ENCODE measurements around the gene RAD51B. TPM values are rescaled to one million over a fixed set of nuclear protein-coding genes. Genes with fewer than 3 reads are reported as not detected.

Gene RAD51B
- total RNA-seq, 1 donor from 2014 or later: 3.8 TPM

DNA sequence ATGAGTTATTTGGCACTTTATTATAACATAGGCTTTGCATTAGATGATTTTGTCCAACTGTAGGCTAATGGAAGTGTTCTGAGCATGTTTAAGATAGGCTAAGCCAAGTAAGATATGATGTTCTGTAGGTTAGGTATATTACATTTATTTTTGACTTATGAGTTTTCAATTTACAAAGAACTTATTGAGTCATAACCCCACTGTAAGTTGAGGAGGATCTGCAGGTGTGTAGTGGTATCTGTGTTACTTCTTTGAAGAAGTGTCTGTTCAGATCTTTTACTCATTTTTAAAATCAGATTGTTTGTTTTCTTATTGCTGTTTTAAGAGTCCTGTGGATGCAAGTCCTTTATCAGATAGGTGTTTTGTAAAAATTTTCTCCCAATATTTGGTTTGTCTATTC lies 329.2 kb downstream of the RAD51B start:
- intact Hi-C loops (cut with DNase I): loop anchor here (5.0 to 10.0 kb wide), 2 partner anchors 49 to 666 kb away; no protein-coding TSS in a partner anchor
- DNase-seq (ENCODE audit: low spot score): no peak

GRCh38 chr14:68153275-68153674 lies 333.7 kb downstream of the RAD51B start:
- intact Hi-C loops (cut with DNase I): no loop called here
- DNase-seq (ENCODE audit: low spot score): no peak

GRCh38 chr14:68154275-68154674 lies 334.7 kb downstream of the RAD51B start:
- intact Hi-C loops (cut with DNase I): no loop called here
- no peak for DNase-seq (ENCODE audit: low spot score)

DNA sequence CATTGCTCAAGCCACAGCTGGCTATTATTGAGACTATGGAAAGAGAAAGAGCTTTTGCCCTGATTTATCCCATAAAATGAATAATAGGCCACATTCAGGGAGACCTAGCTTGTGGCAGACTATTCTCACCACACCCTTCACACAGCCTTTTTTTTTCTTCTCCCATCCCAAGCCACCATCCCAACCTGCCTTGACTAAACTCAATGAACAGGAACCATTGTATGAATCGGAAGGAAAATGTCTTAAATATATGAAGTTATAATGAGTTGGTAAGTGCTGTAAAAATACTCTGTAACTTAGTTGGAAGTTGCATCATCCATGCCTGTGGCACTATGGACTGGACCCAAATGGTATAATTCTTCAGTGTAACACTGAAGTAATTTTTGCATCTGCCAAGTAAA lies 338.4 kb downstream of the RAD51B start:
- intact Hi-C loops (cut with DNase I): no loop called here
- DNase-seq (ENCODE audit: low spot score): no peak

DNA sequence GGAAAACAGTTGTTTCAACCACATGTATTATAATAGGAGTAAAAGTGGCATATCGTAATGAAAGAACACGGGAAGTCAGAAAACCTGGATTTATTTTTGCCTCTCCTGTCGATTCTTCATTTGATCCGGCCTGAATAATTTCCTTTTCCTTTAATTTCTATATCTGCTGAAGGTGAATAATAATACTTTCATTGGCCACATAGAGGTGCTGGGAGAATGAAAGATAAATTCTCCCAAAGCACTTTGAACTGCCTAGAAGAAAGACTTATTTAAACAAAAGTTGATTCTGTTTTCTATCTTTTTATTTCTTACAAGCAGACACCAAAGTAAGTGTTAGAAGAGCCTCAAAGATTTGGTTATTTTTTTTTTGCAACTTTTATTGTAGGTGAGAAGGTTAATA lies 339.1 kb downstream of the RAD51B start:
- intact Hi-C loops (cut with DNase I): no loop called here
- no peak for DNase-seq (ENCODE audit: low spot score)

DNA sequence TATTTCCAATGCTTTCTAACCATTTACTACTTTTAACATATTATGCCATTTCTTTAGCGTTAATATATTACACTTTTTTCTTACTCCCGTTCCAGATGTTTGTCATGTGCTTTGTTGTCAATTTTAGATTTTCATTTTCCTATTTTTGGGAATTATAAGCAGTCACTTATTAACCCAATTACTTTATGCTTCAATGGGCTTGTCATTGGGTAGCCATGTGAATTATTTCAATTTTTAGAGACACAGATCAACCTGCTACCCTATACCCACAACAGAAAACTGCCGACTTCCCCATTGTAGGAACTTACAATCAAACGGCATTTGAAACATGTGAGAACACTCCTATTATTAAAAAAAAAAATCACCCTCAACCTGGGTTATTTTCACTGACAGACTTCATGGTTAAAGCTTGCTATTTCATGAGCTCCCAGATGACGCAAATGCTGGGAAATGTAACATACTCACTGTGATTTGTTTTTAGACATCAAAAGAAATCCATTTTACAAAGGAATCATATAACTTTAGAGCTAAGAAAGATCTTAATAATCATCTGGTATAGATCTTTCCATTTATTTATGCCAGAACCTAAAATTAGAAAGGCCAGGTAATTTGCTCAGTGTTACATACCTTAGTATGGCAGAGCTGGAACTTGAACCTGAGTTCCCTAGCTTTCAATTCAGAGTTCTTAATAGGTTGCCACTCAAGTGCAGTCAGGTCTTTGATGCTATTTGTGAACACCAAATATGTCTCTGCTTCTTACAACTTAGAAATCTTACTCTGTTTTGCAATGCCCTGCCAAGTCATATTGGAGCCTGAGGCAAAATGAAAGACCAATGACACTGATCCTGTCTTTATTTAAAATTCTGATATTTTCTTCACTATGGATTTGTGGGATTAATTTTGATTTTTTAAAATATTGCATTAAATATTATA lies 340.4 kb downstream of the RAD51B start:
- intact Hi-C loops (cut with DNase I): no loop called here
- DNase-seq (ENCODE audit: low spot score): no peak

DNA sequence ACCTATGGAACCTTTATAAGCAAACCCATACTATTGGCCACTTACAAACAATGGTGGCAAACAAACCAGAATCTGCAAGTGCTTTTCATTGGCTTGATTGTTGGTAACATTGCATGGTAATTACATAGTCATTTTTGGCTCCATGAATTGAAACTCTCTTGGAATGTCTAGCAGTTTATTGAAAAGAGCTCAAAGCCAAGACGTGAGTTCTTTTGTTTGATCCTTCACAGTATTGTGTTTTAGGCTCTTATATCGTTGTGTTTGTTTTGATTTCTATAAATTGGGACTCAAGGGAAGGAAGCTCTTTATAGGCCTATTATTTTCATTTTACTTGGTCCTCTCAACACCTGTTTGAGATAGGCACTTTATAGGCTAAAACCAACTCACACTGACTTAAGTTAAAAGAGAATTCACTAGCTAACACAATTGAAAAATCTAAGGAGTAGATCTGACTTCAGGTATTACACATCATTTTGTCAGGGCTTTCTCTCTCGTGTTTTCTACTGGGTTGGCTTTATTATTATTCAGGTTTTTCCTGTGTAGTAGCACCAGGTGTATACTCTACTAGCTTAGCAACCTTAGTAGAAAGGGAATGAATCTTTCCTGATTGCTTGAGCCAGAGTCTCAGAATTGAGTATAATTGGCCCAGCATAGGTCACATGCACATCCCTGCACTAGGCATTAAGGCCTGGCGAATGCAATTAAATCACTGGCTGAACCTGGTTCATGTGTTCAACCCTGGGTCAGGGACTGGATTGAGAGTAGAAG lies 341.4 kb downstream of the RAD51B start:
- intact Hi-C loops (cut with DNase I): no loop called here
- no peak for DNase-seq (ENCODE audit: low spot score)

GRCh38 chr14:68162887-68163286 lies 343.3 kb downstream of the RAD51B start:
- DNase-seq (ENCODE audit: low spot score): no peak
- intact Hi-C loops (cut with DNase I): no loop called here

DNA sequence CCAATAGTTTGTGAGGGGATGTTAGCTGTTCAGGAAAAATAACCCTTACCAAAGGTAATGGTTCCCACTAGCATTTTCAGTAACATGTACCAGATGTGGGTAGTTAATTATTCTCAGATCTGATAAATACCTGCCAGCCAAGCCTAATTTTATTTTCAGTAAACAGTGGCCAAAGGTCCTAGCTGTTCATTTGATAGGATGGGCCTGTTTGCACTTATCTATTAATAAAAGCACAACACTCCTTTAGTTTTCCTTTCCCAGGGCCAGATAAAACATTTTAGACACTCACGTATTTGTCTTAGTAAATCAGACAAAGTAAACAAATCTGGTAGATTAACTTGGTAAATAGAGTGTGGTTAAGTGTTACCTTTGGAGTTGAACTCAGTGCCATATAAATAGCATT lies 345.1 kb downstream of the RAD51B start:
- DNase-seq (ENCODE audit: low spot score): no peak
- intact Hi-C loops (cut with DNase I): no loop called here

DNA sequence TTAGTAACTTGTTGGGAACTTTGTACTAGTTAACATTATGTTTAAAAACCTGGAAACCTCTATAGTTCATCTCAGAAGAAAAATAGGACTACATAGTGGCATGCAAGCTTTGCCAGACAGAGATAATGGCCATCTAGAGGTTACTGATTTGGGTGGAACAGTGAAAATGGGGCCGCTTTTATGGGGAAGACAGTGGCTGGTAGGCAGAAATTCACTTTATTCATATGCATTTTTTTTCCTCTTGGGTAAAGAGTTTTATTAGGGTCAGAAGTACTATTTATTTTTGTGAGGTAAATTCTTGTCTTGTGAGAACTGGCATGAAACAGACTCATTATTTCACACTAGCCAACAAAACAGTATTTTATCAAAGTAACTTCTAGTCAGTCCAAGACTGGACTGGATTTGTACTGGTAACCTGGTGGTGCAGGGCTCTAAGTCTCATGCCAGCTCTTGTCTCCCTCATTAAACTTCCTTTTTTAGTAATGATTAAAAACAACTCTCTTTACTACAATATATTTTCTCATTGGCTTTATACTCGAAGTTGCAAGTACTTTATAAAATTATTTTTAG lies 345.8 kb downstream of the RAD51B start:
- intact Hi-C loops (cut with DNase I): no loop called here
- DNase-seq (ENCODE audit: low spot score): no peak

GRCh38 chr14:68166731-68167382 lies 347.3 kb downstream of the RAD51B start:
- intact Hi-C loops (cut with DNase I): no loop called here
- no peak for DNase-seq (ENCODE audit: low spot score)

DNA sequence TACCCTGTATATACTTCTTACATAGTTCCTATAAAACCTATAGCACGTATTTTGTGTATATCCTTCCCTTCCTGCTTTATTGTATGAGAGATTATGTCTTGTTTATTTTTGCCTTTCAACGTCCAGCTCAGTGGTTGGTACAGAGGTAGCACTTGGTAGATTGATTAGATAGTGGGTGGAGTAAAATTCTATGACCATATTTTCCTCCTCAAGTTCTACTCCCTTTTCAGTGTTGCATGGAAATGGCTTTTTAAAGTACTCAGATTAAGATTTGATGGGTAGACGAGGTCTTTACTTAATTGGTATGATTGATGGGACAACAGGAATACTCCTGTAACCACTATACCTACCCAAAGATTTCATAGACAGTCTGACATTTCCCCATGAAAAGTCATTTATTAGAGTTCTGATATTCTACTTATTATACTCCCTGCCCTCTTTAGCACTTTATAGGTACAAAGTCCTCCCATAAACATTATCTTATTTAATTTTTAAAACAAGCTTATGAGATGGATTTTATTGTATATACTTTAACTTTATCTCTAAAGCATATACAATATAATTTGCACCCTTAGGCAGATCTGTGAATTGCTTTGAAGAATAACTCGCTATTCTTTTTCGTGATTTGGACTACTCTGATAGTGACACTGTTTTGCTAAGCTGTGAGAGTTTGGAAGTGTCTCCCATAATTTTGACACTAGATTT lies 348.0 kb downstream of the RAD51B start:
- intact Hi-C loops (cut with DNase I): no loop called here
- no peak for DNase-seq (ENCODE audit: low spot score)

DNA sequence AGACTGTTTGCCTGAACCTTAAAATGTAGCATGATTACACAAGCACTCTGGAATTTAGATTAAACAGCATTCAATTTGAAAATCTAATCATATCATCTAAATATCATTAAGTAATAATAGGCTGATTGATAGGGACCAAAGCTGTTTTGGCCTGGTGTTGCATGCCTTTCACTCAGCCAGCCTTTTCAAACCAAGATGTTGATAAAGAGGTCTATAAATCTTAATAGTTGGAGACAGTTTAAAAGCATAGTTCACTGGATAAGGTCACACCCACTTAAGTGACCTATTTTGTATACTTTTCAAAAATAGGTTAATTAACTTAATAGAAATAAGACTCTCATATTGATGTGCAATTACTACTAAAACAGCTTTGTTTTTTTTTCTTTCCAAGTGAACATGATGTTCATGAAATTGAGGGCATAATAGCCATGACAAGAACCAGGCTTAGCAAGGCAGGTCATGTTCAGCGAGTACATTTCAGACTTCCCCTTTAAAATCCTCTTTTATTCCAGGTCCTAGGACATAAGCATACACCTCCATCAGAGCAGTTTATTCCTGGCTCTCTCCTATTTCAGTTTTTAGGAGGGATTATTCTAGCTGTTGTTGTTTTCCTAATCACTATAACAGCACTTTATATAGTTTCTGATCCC lies 349.0 kb downstream of the RAD51B start:
- no peak for DNase-seq (ENCODE audit: low spot score)
- intact Hi-C loops (cut with DNase I): no loop called here

DNA sequence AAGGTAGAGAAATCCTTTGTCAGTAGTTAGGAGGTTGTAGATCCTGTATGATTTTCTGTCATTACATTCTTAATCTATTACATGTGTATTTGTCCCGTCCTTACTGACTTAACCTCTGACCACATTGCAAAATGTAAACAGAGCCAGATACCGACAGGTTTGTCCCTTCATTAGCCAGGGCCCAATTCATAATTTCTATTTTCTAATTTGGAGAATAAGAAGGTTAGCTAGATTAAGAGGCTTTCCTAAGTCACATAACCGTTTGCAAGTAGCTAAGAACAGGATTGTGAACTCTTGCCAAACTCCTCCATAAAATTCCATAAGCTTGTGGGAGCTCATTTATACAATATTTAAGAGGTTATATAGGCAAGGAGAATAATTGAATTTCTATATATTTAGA lies 352.6 kb downstream of the RAD51B start:
- intact Hi-C loops (cut with DNase I): no loop called here
- DNase-seq (ENCODE audit: low spot score): no peak

DNA sequence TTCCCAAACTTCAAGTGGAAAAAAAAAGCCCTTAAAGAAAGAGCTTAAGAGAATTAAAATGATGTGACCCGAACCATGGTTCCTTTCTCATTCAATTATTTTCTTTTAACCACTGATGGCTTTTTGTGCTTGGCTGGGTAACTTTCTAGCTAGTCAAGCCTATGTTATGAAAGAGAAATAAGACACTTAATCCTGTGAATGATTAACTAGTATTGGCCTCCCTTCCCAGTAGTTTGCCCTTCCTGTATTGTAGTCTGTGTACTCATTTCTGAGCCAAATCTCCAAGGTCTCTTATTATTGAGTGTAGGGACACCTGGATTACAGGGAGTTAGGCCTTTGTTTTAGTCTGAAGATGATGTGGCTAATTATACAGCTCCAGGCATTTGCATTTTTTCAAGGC lies 353.0 kb downstream of the RAD51B start:
- DNase-seq (ENCODE audit: low spot score): no peak
- intact Hi-C loops (cut with DNase I): no loop called here

- intact Hi-C loops (cut with DNase I): no loop called here
- no peak for DNase-seq (ENCODE audit: low spot score)
These were observed 353.8 kb downstream of the RAD51B start for GRCh38 chr14:68173227-68173972.

GRCh38 chr14:68174446-68174845 lies 354.9 kb downstream of the RAD51B start:
- no peak for DNase-seq (ENCODE audit: low spot score)
- intact Hi-C loops (cut with DNase I): no loop called here

DNA sequence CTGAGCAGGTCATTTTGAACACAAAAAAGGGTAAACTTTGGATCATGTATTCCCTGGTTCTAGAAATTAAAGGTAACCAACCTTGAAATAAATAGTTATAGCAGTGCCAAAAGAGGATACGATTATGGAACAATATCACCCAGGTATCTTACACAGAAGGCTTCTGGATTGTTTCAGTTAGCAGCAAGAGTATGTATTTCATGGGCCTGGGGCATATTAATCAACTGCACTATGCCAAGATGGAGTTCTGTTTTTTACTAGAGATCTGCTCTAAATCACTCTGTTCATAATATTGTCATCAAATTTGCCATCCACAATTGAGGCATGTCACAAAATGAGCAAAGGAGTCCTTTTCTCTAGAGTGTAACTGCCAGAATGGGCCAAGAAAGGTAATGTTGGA lies 357.1 kb downstream of the RAD51B start:
- intact Hi-C loops (cut with DNase I): no loop called here
- no peak for DNase-seq (ENCODE audit: low spot score)
